Retinal pigment epithelial cell (primary cell): Measurements from ENCODE around the gene DENND2A.
"Not testable (repeated sequence)": the region's sequence is repeated elsewhere in the genome, so short reads cannot be mapped to it uniquely, and the experiment has no call there.

Source experiments
- DNase-seq: peaks from one replicate; pipeline ENCODE4 v3.0.0-alpha.2; 2010; ENCODE audit warnings: low read depth
- H3K4me3 ChIP-seq: 2 replicates; pipeline ENCODE4 v1.5.1; 2011; ENCODE audit warnings: mild to moderate bottlenecking, low read length, control low read depth, moderate library complexity
- CTCF ChIP-seq: conservative IDR thresholded peaks from 2 replicates; pipeline ENCODE4 v1.5.1; 2011; ENCODE audit warnings: low read depth, low read length, control low read depth, inconsistent platforms

The DENND2A gene

GRCh38 chr7:140677496-140677895, 36.9 kb upstream of the DENND2A start:
- DNase-seq: no peak
- no peak overlapping the region for H3K4me3 ChIP-seq
- TF ChIP-seq CTCF: no peak

- H3K4me3 ChIP-seq, DNase-seq: not testable (repeated sequence)
Observed at GRCh38 chr7:140676956-140677355, 36.3 kb upstream of the DENND2A start.

- DNase-seq: no peak
- H3K4me3 ChIP-seq: no peak overlapping the region
- TF ChIP-seq CTCF: no peak
Observed at GRCh38 chr7:140676306-140676705, 35.7 kb upstream of the DENND2A start.

- TF ChIP-seq CTCF: no peak
- H3K4me3 ChIP-seq: no peak overlapping the region
- no peak for DNase-seq
Observed at GRCh38 chr7:140675726-140676125, 35.1 kb upstream of the DENND2A start.

- no peak for DNase-seq
- TF ChIP-seq CTCF: peak; percentile 57
- no peak overlapping the region for H3K4me3 ChIP-seq
Observed at GRCh38 chr7:140674899-140675701, 34.5 kb upstream of the DENND2A start.

- no peak overlapping the region for H3K4me3 ChIP-seq
- TF ChIP-seq CTCF: no peak
- no peak for DNase-seq
Observed at GRCh38 chr7:140674356-140674800, 33.8 kb upstream of the DENND2A start.

- H3K4me3 ChIP-seq: peak overlapping the region; percentile 55
- DNase-seq: no peak
- no peak for TF ChIP-seq CTCF
Observed at GRCh38 chr7:140673774-140674155, 33.2 kb upstream of the DENND2A start.
